Measurements from ENCODE around the gene TRIO.

TRIO gene

GRCh38 chr5:14504332-14504727 lies 361.2 kb downstream of the TRIO start:
- no peaks in the 10 kb centered on the region for H3K27me3 ChIP-seq (ENCODE audit: low read depth)
- no peaks in the 10 kb centered on the region for H3K4me1 ChIP-seq
- DNase-seq (ENCODE audit: low spot score in 2 of 2), result no peak
- H3K9me3 ChIP-seq, result no peaks in the 10 kb centered on the region
- no peak overlapping the region for H3K4me3 ChIP-seq
- in situ Hi-C loops (cut with MboI; ENCODE audit: low sequenced_read_pairs), result no loop called here
- H3K36me3 ChIP-seq (replicated peaks), result no peaks in the 10 kb centered on the region; the same call in 1 of the 2 replicates

- Histone ChIP-seq H3K4me1 (no peaks in the 10 kb centered on the region), H3K27me3 (ENCODE audit: low read depth) (no peaks in the 10 kb centered on the region), H3K9me3 (no peaks in the 10 kb centered on the region), H3K36me3 (replicated peaks) (no peaks in the 10 kb centered on the region; the same call in 1 of the 2 replicates), H3K4me3 (no peak overlapping the region)
- DNase-seq (ENCODE audit: low spot score in 2 of 2), result no peak
- in situ Hi-C loops (cut with MboI; ENCODE audit: low sequenced_read_pairs), result no loop called here
Measured at GRCh38 chr5:14504816-14505215, 361.7 kb downstream of the TRIO start.

GRCh38 chr5:14505310-14506139 lies 362.4 kb downstream of the TRIO start:
- Histone ChIP-seq H3K27me3 (ENCODE audit: low read depth) (no peaks in the 10 kb centered on the region), H3K36me3 (replicated peaks) (no peaks in the 10 kb centered on the region; the same call in 1 of the 2 replicates), H3K9me3 (no peaks in the 10 kb centered on the region), H3K4me3 (no peak overlapping the region), H3K4me1 (no peaks in the 10 kb centered on the region)
- in situ Hi-C loops (cut with MboI; ENCODE audit: low sequenced_read_pairs), result no loop called here
- no peak for DNase-seq (ENCODE audit: low spot score in 2 of 2)

GRCh38 chr5:14506140-14506538 lies 363.0 kb downstream of the TRIO start:
- no peak overlapping the region for H3K4me3 ChIP-seq

GRCh38 chr5:14506661-14507060 lies 363.5 kb downstream of the TRIO start:
- H3K9me3 ChIP-seq, result no peaks in the 10 kb centered on the region
- no peaks in the 10 kb centered on the region for H3K27me3 ChIP-seq (ENCODE audit: low read depth)
- no peak overlapping the region for H3K4me3 ChIP-seq
- H3K36me3 ChIP-seq (replicated peaks), result no peaks in the 10 kb centered on the region; the same call in 1 of the 2 replicates
- no peaks in the 10 kb centered on the region for H3K4me1 ChIP-seq
- DNase-seq (ENCODE audit: low spot score in 2 of 2), result no peak
- in situ Hi-C loops (cut with MboI; ENCODE audit: low sequenced_read_pairs), result no loop called here

More at GRCh38 chr5:14506140-14506538, 363.0 kb downstream of the TRIO start:
- no peaks in the 10 kb centered on the region; the same call in 1 of the 2 replicates for H3K36me3 ChIP-seq (replicated peaks)
- no peaks in the 10 kb centered on the region for H3K27me3 ChIP-seq (ENCODE audit: low read depth)
- no peaks in the 10 kb centered on the region for H3K4me1 ChIP-seq
- H3K9me3 ChIP-seq, result no peaks in the 10 kb centered on the region
- in situ Hi-C loops (cut with MboI; ENCODE audit: low sequenced_read_pairs), result no loop called here
- DNase-seq (ENCODE audit: low spot score in 2 of 2), result no peak

GRCh38 chr5:14507156-14507941 lies 364.2 kb downstream of the TRIO start:
- DNase-seq (ENCODE audit: low spot score in 2 of 2), result no peak
- Histone ChIP-seq H3K9me3 (no peaks in the 10 kb centered on the region), H3K36me3 (replicated peaks) (no peaks in the 10 kb centered on the region; the same call in 1 of the 2 replicates), H3K4me3 (no peak overlapping the region), H3K4me1 (no peaks in the 10 kb centered on the region), H3K27me3 (ENCODE audit: low read depth) (no peaks in the 10 kb centered on the region)
- in situ Hi-C loops (cut with MboI; ENCODE audit: low sequenced_read_pairs), result no loop called here

- Histone ChIP-seq H3K4me1 (no peaks in the 10 kb centered on the region), H3K27me3 (ENCODE audit: low read depth) (no peaks in the 10 kb centered on the region), H3K4me3 (no peak overlapping the region), H3K36me3 (replicated peaks) (no peaks in the 10 kb centered on the region), H3K9me3 (no peaks in the 10 kb centered on the region)
- in situ Hi-C loops (cut with MboI; ENCODE audit: low sequenced_read_pairs), result no loop called here
- no peak for DNase-seq (ENCODE audit: low spot score in 2 of 2)
Measured at GRCh38 chr5:14508046-14508445, 364.9 kb downstream of the TRIO start.

GRCh38 chr5:14509556-14509955 lies 366.4 kb downstream of the TRIO start:
- H3K4me3 ChIP-seq, result no peak overlapping the region
- H3K9me3 ChIP-seq, result no peaks in the 10 kb centered on the region
- DNase-seq (ENCODE audit: low spot score in 2 of 2), result no peak
- no peaks in the 10 kb centered on the region for H3K4me1 ChIP-seq
- in situ Hi-C loops (cut with MboI; ENCODE audit: low sequenced_read_pairs), result no loop called here
- no peaks in the 10 kb centered on the region for H3K36me3 ChIP-seq (replicated peaks)
- no peaks in the 10 kb centered on the region for H3K27me3 ChIP-seq (ENCODE audit: low read depth)

- Histone ChIP-seq H3K9me3 (no peaks in the 10 kb centered on the region), H3K4me1 (no peaks in the 10 kb centered on the region), H3K4me3 (no peak overlapping the region), H3K27me3 (ENCODE audit: low read depth) (no peaks in the 10 kb centered on the region), H3K36me3 (replicated peaks) (no peaks in the 10 kb centered on the region)
- no peak for DNase-seq (ENCODE audit: low spot score in 2 of 2)
- in situ Hi-C loops (cut with MboI; ENCODE audit: low sequenced_read_pairs), result no loop called here
Measured at GRCh38 chr5:14510156-14510734, 367.1 kb downstream of the TRIO start.

- in situ Hi-C loops (cut with MboI; ENCODE audit: low sequenced_read_pairs), result no loop called here
- Histone ChIP-seq H3K36me3 (replicated peaks) (no peaks in the 10 kb centered on the region), H3K9me3 (no peaks in the 10 kb centered on the region), H3K4me3 (no peak overlapping the region), H3K4me1 (no peaks in the 10 kb centered on the region), H3K27me3 (ENCODE audit: low read depth) (no peaks in the 10 kb centered on the region)
- no peak for DNase-seq (ENCODE audit: low spot score in 2 of 2)
Measured at GRCh38 chr5:14510880-14511279, 367.7 kb downstream of the TRIO start.

- DNase-seq (ENCODE audit: low spot score in 2 of 2), result no peak
- H3K9me3 ChIP-seq, result no peaks in the 10 kb centered on the region
- H3K27me3 ChIP-seq (ENCODE audit: low read depth), result no peaks in the 10 kb centered on the region
- H3K4me1 ChIP-seq, result no peaks in the 10 kb centered on the region
- H3K4me3 ChIP-seq, result no peak overlapping the region
- H3K36me3 ChIP-seq (replicated peaks), result no peaks in the 10 kb centered on the region
- in situ Hi-C loops (cut with MboI; ENCODE audit: low sequenced_read_pairs), result no loop called here
Measured at GRCh38 chr5:14512574-14512973, 369.4 kb downstream of the TRIO start.

GRCh38 chr5:14513266-14513665 lies 370.1 kb downstream of the TRIO start:
- Histone ChIP-seq H3K27me3 (ENCODE audit: low read depth) (no peaks in the 10 kb centered on the region), H3K9me3 (no peaks in the 10 kb centered on the region), H3K36me3 (replicated peaks) (no peaks in the 10 kb centered on the region), H3K4me3 (no peak overlapping the region), H3K4me1 (no peaks in the 10 kb centered on the region)
- no peak for DNase-seq (ENCODE audit: low spot score in 2 of 2)
- in situ Hi-C loops (cut with MboI; ENCODE audit: low sequenced_read_pairs), result no loop called here

- DNase-seq (ENCODE audit: low spot score in 2 of 2), result no peak
- no peak overlapping the region for H3K4me3 ChIP-seq
Measured at GRCh38 chr5:14516901-14517300, 373.8 kb downstream of the TRIO start.

GRCh38 chr5:14518638-14519037 lies 375.5 kb downstream of the TRIO start:
- DNase-seq (ENCODE audit: low spot score in 2 of 2), result no peak
- Histone ChIP-seq H3K4me3 (no peak overlapping the region), H3K27me3 (ENCODE audit: low read depth) (no peaks in the 10 kb centered on the region), H3K4me1 (no peaks in the 10 kb centered on the region), H3K9me3 (no peaks in the 10 kb centered on the region), H3K36me3 (replicated peaks) (no peaks in the 10 kb centered on the region)
- in situ Hi-C loops (cut with MboI; ENCODE audit: low sequenced_read_pairs), result no loop called here

More at GRCh38 chr5:14516901-14517300, 373.8 kb downstream of the TRIO start:
- in situ Hi-C loops (cut with MboI; ENCODE audit: low sequenced_read_pairs), result no loop called here
- H3K4me1 ChIP-seq, result no peaks in the 10 kb centered on the region
- H3K36me3 ChIP-seq (replicated peaks), result no peaks in the 10 kb centered on the region
- H3K9me3 ChIP-seq, result no peaks in the 10 kb centered on the region
- H3K27me3 ChIP-seq (ENCODE audit: low read depth), result no peaks in the 10 kb centered on the region

Data from HAP-1 (cell line).